Neural progenitor cell (in vitro differentiated cells): ENCODE measurements around the gene FATE1. TPM values are rescaled to one million over a fixed set of nuclear protein-coding genes. Genes with fewer than 3 reads are reported as not detected.

Experiments used
- DNase-seq: peaks from one replicate; pipeline ENCODE4 v3.0.0-alpha.2; 2016; ENCODE audit warnings: low spot score
- H2AFZ ChIP-seq: fragments of 200-600 bp; sonication (generic); replicated peaks from 2 replicates; pipeline ENCODE4 v1.6.1; 2016; ENCODE audit warnings: antibody characterized with exemption
- H3F3A ChIP-seq: fragments of 200-600 bp; sonication (generic); 2 replicates; pipeline ENCODE4 v1.6.1; 2016; ENCODE audit warnings: antibody characterized with exemption, low read depth
- H3K27ac ChIP-seq: fragments of 200-600 bp; sonication (generic); 2 replicates; pipeline ENCODE4 v1.5.1; 2016; ENCODE audit warnings: mild to moderate bottlenecking
- H3K27me3 ChIP-seq: fragments of 200-600 bp; sonication (generic); 2 replicates; pipeline ENCODE4 v1.6.1; 2016; ENCODE audit warnings: mild to moderate bottlenecking, moderate library complexity
- H3K36me3 ChIP-seq: fragments of 200-600 bp; sonication (generic); 2 replicates; pipeline ENCODE4 v1.5.1; 2016
- H3K4me1 ChIP-seq: fragments of 200-600 bp; sonication (generic); 2 replicates; pipeline ENCODE4 v1.6.1; 2016; ENCODE audit warnings: mixed run types
- H3K4me2 ChIP-seq: fragments of 200-600 bp; sonication (generic); 2 replicates; pipeline ENCODE4 v1.6.1; 2016
- H3K4me3 ChIP-seq: fragments of 200-600 bp; sonication (generic); 2 replicates; pipeline ENCODE4 v1.5.1; 2016
- H3K79me2 ChIP-seq: fragments of 200-600 bp; sonication (generic); 2 replicates; pipeline ENCODE4 v1.6.1; 2016; ENCODE audit warnings: low read depth
- H3K9ac ChIP-seq: fragments of 200-600 bp; sonication (generic); 2 replicates; pipeline ENCODE4 v1.6.1; 2016
- H3K9me3 ChIP-seq: fragments of 200-600 bp; sonication (generic); 2 replicates; pipeline ENCODE4 v1.5.1; 2016; ENCODE audit warnings: low read depth
- H4K20me1 ChIP-seq: fragments of 200-600 bp; sonication (generic); 2 replicates; pipeline ENCODE4 v1.6.1; 2016; ENCODE audit warnings: low read depth
- H3K27ac Mint-ChIP-seq: 3 replicates; pipeline ENCODE4 v1.8.0; 2021; ENCODE audit warnings: mixed read lengths
- H3K27me3 Mint-ChIP-seq: 2 replicates; pipeline ENCODE4 v1.8.0; 2022; ENCODE audit warnings: low read depth, mild to moderate bottlenecking, inconsistent platforms, moderate library complexity, mixed read lengths; ENCODE audit not compliant: insufficient read depth
- H3K36me3 Mint-ChIP-seq: 3 replicates; pipeline ENCODE4 v1.8.0; 2021; ENCODE audit warnings: mixed read lengths
- H3K4me1 Mint-ChIP-seq: 3 replicates; pipeline ENCODE4 v1.8.0; 2021; ENCODE audit warnings: mixed read lengths
- H3K4me3 Mint-ChIP-seq: 3 replicates; pipeline ENCODE4 v1.8.0; 2021; ENCODE audit warnings: mild to moderate bottlenecking, moderate library complexity, mixed read lengths
- H3K9me3 Mint-ChIP-seq: 3 replicates; pipeline ENCODE4 v1.8.0; 2020; ENCODE audit warnings: mixed read lengths
- EZH2 ChIP-seq: fragments of 200-600 bp; sonication (generic); IDR thresholded peaks from 2 replicates; pipeline ENCODE4 v1.6.1; 2017; ENCODE audit warnings: antibody characterized with exemption, mild to moderate bottlenecking, moderate library complexity
- EZH2phosphoT487 ChIP-seq: fragments of 200-600 bp; sonication (generic); IDR thresholded peaks from 2 replicates; pipeline ENCODE4 v1.6.1; 2017; ENCODE audit warnings: antibody characterized with exemption
- total RNA-seq: library from RNA; depleted of rRNA; stranded (reverse); fragments of >200 nt; gene quantifications from 2 replicates; pipeline ENCODE4 v1.2.3, GENCODE V29; 2015; ENCODE audit warnings: low replicate concordance
- TF ChIP-seq, protein P1 (sequence below): fragments of 200-600 bp; sonication (generic); IDR thresholded peaks from 2 replicates; pipeline ENCODE4 v1.5.1; 2017; ENCODE audit warnings: antibody characterized with exemption, mild to moderate bottlenecking

Gene FATE1
- total RNA-seq, 1 donor from 2014 or later, result not detected

DNA sequence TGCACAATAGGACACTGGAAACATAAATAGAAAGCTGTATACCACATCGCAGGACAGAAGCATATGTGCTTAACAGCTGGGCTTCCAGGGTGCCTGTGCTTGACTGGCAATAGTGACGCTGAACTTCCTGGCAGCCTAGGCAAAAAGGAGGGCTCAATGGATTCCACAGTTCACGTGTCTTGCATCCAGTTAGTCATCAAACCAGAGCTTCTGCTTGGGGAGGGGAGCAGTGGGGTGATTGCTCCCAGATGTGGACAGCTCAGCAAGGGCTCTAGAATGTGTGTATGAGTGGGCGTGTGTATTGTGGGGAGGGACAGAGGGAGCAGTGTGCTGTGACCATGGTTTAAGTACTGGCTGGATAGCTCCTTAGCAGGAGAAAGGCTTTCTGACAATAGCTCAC, 18.3 kb upstream of the FATE1 start:
- Histone ChIP-seq H3K4me3 (no peak overlapping the region), H2AFZ (no peak overlapping the region), H3K9ac (no peak overlapping the region), H3K27me3 (peaks cover 40% of the 10 kb centered on the region), H4K20me1 (no peaks in the 10 kb centered on the region), H3K4me1 (no peaks in the 10 kb centered on the region), H3K36me3 (no peaks in the 10 kb centered on the region), H3F3A (no peaks in the 10 kb centered on the region), H3K9me3 (no peaks in the 10 kb centered on the region), H3K79me2 (no peaks in the 10 kb centered on the region), H3K27ac (no peak overlapping the region), H3K4me2 (no peak overlapping the region)
- H3K36me3 Mint-ChIP-seq, result no peaks in the 10 kb centered on the region
- H3K9me3 Mint-ChIP-seq, result peaks cover 21% of the 10 kb centered on the region
- no peak overlapping the region for H3K4me3 Mint-ChIP-seq
- H3K4me1 Mint-ChIP-seq, result peaks cover 7% of the 10 kb centered on the region
- DNase-seq, result no peak
- TF ChIP-seq EZH2, result no peak
- TF ChIP-seq EZH2phosphoT487, result no peak
- peaks cover 13% of the 10 kb centered on the region for H3K27me3 Mint-ChIP-seq
- no peak overlapping the region for H3K27ac Mint-ChIP-seq

DNA sequence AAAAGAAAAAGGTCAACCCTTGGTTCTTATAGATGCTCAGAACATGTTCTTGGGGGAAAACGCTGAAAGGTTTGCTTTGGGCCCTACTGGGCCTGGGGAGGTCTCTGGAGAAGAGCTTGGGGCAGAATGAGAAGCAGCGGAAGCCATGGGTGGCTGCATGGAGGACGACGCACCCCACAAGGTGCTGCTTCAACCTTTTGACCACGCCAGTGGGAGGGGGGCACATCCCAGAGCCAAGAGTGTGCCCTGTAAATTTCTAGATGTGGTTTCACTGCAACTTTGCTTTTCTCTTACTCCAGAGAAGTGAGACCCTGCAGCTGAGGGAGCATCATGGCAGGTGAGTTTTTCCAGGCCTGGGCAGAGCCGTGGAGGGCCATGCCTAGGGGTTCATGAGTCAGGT, 17.4 kb upstream of the FATE1 start:
- Histone ChIP-seq H3K4me2 (no peak overlapping the region), H3K4me1 (no peaks in the 10 kb centered on the region), H3K27ac (no peak overlapping the region), H4K20me1 (no peaks in the 10 kb centered on the region), H2AFZ (no peak overlapping the region), H3K9me3 (no peaks in the 10 kb centered on the region), H3K27me3 (peaks cover 30% of the 10 kb centered on the region), H3K36me3 (no peaks in the 10 kb centered on the region), H3K9ac (no peak overlapping the region), H3K79me2 (no peaks in the 10 kb centered on the region), H3K4me3 (no peak overlapping the region), H3F3A (no peaks in the 10 kb centered on the region)
- Mint-ChIP-seq H3K9me3 (peaks cover 16% of the 10 kb centered on the region), H3K27me3 (peaks cover 13% of the 10 kb centered on the region), H3K4me3 (no peak overlapping the region), H3K4me1 (peaks cover 7% of the 10 kb centered on the region), H3K27ac (no peak overlapping the region), H3K36me3 (no peaks in the 10 kb centered on the region)
- DNase-seq, result no peak
- TF ChIP-seq EZH2 (no peak), EZH2phosphoT487 (no peak)
- TF ChIP-seq, protein P1, sequence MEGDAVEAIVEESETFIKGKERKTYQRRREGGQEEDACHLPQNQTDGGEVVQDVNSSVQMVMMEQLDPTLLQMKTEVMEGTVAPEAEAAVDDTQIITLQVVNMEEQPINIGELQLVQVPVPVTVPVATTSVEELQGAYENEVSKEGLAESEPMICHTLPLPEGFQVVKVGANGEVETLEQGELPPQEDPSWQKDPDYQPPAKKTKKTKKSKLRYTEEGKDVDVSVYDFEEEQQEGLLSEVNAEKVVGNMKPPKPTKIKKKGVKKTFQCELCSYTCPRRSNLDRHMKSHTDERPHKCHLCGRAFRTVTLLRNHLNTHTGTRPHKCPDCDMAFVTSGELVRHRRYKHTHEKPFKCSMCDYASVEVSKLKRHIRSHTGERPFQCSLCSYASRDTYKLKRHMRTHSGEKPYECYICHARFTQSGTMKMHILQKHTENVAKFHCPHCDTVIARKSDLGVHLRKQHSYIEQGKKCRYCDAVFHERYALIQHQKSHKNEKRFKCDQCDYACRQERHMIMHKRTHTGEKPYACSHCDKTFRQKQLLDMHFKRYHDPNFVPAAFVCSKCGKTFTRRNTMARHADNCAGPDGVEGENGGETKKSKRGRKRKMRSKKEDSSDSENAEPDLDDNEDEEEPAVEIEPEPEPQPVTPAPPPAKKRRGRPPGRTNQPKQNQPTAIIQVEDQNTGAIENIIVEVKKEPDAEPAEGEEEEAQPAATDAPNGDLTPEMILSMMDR, result no peak

DNA sequence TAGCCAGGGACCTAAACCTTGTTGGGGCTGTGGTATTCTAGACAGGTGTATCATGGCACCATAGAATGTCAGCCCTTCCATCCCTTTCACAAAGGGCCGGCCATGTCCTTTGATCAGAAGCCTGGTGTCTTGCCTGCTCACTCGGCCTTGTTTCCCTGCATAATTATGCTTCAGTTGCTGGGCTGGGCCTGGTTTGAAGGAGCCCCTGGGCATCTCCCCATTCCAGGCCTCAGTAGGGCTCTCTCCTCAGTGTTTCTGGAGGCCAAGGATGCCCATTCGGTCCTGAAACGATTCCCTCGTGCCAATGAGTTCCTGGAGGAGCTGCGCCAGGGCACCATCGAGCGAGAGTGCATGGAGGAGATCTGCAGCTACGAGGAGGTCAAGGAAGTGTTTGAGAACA, 16.1 kb upstream of the FATE1 start:
- H3K4me1 Mint-ChIP-seq, result peaks cover 9% of the 10 kb centered on the region
- TF ChIP-seq, protein P1, result no peak
- TF ChIP-seq EZH2 (no peak), EZH2phosphoT487 (no peak)
- H3K27me3 Mint-ChIP-seq, result peaks cover 10% of the 10 kb centered on the region
- H2AFZ ChIP-seq, result no peak overlapping the region
- no peak overlapping the region for H3K4me3 ChIP-seq
- H3K4me2 ChIP-seq, result no peak overlapping the region
- no peaks in the 10 kb centered on the region for H3K9me3 ChIP-seq
- no peaks in the 10 kb centered on the region for H3K36me3 ChIP-seq
- H3K36me3 Mint-ChIP-seq, result no peaks in the 10 kb centered on the region
- H4K20me1 ChIP-seq, result no peaks in the 10 kb centered on the region
- peaks cover 18% of the 10 kb centered on the region for H3K27me3 ChIP-seq
- H3F3A ChIP-seq, result no peaks in the 10 kb centered on the region
- H3K4me3 Mint-ChIP-seq, result no peak overlapping the region
- no peaks in the 10 kb centered on the region for H3K79me2 ChIP-seq
- DNase-seq, result no peak
- no peak overlapping the region for H3K9ac ChIP-seq
- H3K27ac Mint-ChIP-seq, result no peak overlapping the region
- H3K27ac ChIP-seq, result no peak overlapping the region
- H3K9me3 Mint-ChIP-seq, result peaks cover 16% of the 10 kb centered on the region
- no peaks in the 10 kb centered on the region for H3K4me1 ChIP-seq

DNA sequence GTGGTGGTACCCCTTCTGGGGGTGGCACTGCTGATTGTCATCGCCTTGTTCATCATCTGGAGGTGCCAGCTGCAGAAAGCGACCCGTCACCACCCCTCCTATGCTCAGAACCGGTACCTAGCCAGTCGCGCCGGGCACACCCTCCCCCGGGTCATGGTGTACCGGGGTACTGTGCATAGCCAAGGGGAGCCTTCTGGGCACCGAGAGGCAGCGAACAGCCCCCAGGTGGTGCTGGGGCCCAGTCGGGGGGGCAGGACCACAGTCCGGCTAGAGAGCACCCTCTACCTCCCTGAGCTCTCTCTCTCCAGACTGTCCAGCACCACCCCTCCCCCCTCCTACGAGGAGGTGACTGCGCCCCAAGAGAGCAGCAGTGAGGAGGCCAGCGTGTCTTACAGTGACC, 15.3 kb upstream of the FATE1 start:
- Mint-ChIP-seq H3K27me3 (peaks cover 8% of the 10 kb centered on the region), H3K27ac (no peak overlapping the region), H3K4me1 (peaks cover 7% of the 10 kb centered on the region), H3K4me3 (no peak overlapping the region), H3K9me3 (peaks cover 19% of the 10 kb centered on the region), H3K36me3 (no peaks in the 10 kb centered on the region)
- Histone ChIP-seq H3K36me3 (no peaks in the 10 kb centered on the region), H2AFZ (no peak overlapping the region), H3K27me3 (peaks cover 11% of the 10 kb centered on the region), H3K4me2 (no peak overlapping the region), H3K79me2 (no peaks in the 10 kb centered on the region), H3K9me3 (no peaks in the 10 kb centered on the region), H3K9ac (no peak overlapping the region), H4K20me1 (no peaks in the 10 kb centered on the region), H3K4me3 (no peak overlapping the region), H3K4me1 (no peaks in the 10 kb centered on the region), H3F3A (no peaks in the 10 kb centered on the region), H3K27ac (no peak overlapping the region)
- no peak for DNase-seq
- TF ChIP-seq EZH2, result no peak
- TF ChIP-seq, protein P1, result no peak
- TF ChIP-seq EZH2phosphoT487, result no peak
